Gastroesophageal sphincter (tissue), 4 donors: ENCODE results near the gene PLPPR3. TPM values are rescaled to one million over a fixed set of nuclear protein-coding genes. Genes with fewer than 3 reads are reported as not detected.
A peak's percentile ranks its signal among the peaks of the same experiment; 100 is the strongest.

Experiments used
- ATAC-seq: fragments of 150-250 bp; one replicate; pipeline ENCODE4 v1.9.1; 2016; ENCODE audit warnings: mild to moderate bottlenecking, moderate library complexity
- H3K27ac ChIP-seq, 4 donors: fragments of 200-600 bp; sonication (generic) in 3 of 4; 1 replicate in 3 of 4; 2 replicates in 1 of 4; pipeline ENCODE4 v1.5.1; 2016 to 2019
- H3K27me3 ChIP-seq: fragments of 200-600 bp; sonication (generic); one replicate; pipeline ENCODE4 v1.5.1; 2019
- H3K36me3 ChIP-seq, 2 donors: fragments of 200-600 bp; sonication (generic); one replicate each; pipeline ENCODE4 v1.5.1; 2019; ENCODE audit warnings: control low read depth in 1 of 2
- H3K4me1 ChIP-seq, 3 donors: fragments of 200-600 bp; sonication (generic); 1 replicate in 2 of 3; 2 replicates in 1 of 3; pipeline ENCODE4 v1.5.1; 2016 to 2019; ENCODE audit warnings: control low read depth in 2 of 3
- H3K4me3 ChIP-seq, 2 donors: fragments of 200-600 bp; sonication (generic); one replicate each; pipeline ENCODE4 v1.5.1; 2019; ENCODE audit warnings: mild to moderate bottlenecking in 1 of 2, moderate library complexity in 1 of 2
- H3K9me3 ChIP-seq, 3 donors: fragments of 200-600 bp; sonication (generic); one replicate each; pipeline ENCODE4 v1.5.1; 2017 to 2019; ENCODE audit warnings: control low read depth in 2 of 3
- EP300 ChIP-seq: sonication (generic); formaldehyde crosslinking; IDR thresholded peaks from one replicate; pipeline ENCODE4 v1.6.1; 2017; ENCODE audit warnings: antibody characterized with exemption, mild to moderate bottlenecking
- POLR2A ChIP-seq, 2 donors: fragments of 450-650 bp; IDR thresholded peaks; one replicate each; pipeline ENCODE4 v1.6.1; 2017; ENCODE audit warnings: antibody characterized with exemption in 2 of 2, mild to moderate bottlenecking in 2 of 2, moderate library complexity in 1 of 2
- POLR2AphosphoS5 ChIP-seq: sonication (generic); formaldehyde crosslinking; IDR thresholded peaks from one replicate; pipeline ENCODE4 v1.6.1; 2017; ENCODE audit warnings: antibody characterized with exemption
- WGBS, 2 donors: methylation state at CpG; one replicate each; pipeline ENCODE4 v1.1.5; 2018; ENCODE audit warnings: low coverage in 1 of 2; 5-methylcytosine and 5-hydroxymethylcytosine counted together
- total RNA-seq, 4 donors: library from RNA; depleted of rRNA; stranded (reverse); fragments of >200 nt; gene quantifications; one replicate each; pipeline ENCODE4 v1.1.0, GENCODE V29; 2016
- TF ChIP-seq, protein P1 (sequence below), 4 experiments: fragments of 200-600 bp in 2 of 4; fragments of 450-650 bp in 2 of 4; sonication (generic) in 1 of 4; IDR thresholded peaks; one replicate each; pipeline ENCODE4 v1.5.1; 2017 to 2019; ENCODE audit warnings: antibody characterized with exemption in 4 of 4, mild to moderate bottlenecking in 2 of 4, moderate library complexity in 2 of 4

PLPPR3 gene
- total RNA-seq, 4 donors from 2014 or later, result not detected

DNA sequence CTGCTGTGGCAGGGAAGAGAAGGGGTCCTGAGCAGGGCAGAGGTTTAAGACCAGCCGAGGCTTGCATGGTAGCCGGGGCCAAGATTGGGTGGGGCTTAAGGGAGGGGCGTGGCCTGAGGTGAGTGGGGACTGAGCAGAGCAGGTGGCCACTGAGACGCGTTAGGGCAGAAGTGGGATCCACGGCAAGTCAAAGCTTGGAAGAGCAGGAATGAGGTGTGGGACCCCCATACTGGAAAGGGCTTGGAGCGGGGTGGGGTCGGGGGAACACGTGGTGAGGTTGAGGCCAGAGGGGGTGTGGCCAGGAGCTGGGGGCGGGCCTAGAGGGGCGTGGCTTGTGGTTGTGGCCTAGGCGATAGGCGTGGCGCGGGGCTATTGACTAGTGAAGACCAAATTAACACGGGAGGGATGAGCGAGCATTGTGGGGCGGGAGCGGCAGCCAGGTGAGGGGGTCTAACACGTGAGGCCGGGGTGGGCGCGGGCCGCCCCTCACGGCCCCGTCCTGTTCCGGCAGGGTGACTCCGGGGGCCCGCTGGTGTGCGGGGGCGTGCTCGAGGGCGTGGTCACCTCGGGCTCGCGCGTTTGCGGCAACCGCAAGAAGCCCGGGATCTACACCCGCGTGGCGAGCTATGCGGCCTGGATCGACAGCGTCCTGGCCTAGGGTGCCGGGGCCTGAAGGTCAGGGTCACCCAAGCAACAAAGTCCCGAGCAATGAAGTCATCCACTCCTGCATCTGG, 41.0 kb upstream of the PLPPR3 start:
- peak overlapping the region in 1 of 2 donors; percentile 51 for H3K4me3 ChIP-seq
- H3K4me1 ChIP-seq, result peaks cover 0 to 55% (median 7%) of the 10 kb centered on the region in 3 donors
- H3K9me3 ChIP-seq, result no peaks in the 10 kb centered on the region
- H3K27ac ChIP-seq, result peak overlapping the region in 1 of 4 donors; percentile 45
- peaks cover 55% of the 10 kb centered on the region for H3K27me3 ChIP-seq
- no peak for ATAC-seq
- H3K36me3 ChIP-seq, result peaks cover 0 to 5% of the 10 kb centered on the region in 2 donors
- no peak for TF ChIP-seq POLR2A (IDR thresholded peaks at IDR 0.05)
- no peak for TF ChIP-seq POLR2AphosphoS5
- TF ChIP-seq EP300, result no peak
- TF ChIP-seq, protein P1, sequence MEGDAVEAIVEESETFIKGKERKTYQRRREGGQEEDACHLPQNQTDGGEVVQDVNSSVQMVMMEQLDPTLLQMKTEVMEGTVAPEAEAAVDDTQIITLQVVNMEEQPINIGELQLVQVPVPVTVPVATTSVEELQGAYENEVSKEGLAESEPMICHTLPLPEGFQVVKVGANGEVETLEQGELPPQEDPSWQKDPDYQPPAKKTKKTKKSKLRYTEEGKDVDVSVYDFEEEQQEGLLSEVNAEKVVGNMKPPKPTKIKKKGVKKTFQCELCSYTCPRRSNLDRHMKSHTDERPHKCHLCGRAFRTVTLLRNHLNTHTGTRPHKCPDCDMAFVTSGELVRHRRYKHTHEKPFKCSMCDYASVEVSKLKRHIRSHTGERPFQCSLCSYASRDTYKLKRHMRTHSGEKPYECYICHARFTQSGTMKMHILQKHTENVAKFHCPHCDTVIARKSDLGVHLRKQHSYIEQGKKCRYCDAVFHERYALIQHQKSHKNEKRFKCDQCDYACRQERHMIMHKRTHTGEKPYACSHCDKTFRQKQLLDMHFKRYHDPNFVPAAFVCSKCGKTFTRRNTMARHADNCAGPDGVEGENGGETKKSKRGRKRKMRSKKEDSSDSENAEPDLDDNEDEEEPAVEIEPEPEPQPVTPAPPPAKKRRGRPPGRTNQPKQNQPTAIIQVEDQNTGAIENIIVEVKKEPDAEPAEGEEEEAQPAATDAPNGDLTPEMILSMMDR (IDR thresholded peaks at IDR 0.05), result no peak
- WGBS, 2 donors, result 16 to 45% methylated on average over 4 to 23 of the region's 48 CpGs

DNA sequence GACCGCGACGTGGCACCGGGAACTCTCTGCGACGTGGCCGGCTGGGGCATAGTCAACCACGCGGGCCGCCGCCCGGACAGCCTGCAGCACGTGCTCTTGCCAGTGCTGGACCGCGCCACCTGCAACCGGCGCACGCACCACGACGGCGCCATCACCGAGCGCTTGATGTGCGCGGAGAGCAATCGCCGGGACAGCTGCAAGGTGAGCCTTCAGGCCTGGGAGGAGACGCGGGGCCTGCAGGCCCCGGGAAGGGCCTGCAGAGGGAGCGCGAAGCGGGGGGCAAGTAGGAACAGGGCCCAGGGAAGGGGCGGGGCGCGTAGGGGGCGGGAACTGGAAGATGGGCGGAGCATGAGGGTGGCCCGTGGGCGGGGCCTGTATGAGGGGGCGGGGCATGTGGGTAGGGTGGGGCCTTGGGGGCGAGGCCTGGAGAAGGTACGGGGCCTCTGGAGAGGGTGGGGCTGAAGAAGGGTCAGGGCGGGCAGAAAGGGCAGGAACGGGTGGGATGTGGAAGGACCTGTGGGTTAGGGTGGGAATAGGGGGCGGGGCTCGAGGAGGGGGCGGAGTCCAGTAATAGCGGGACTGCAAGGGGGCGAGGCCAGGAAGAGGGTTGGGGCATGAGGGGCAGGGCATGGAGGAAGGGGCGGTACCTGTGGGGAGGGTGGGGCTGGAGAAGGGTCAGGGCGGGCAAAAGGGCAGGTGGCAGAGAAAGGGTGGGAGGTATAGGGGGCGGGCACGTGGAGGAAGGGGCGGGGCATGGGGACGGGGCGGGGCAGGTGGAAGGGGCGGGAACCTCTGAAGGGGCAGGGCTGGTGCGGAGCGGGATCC, 40.2 kb upstream of the PLPPR3 start:
- H3K36me3 ChIP-seq, result no peaks in the 10 kb centered on the region
- peak overlapping the region in 1 of 2 donors; percentile 51 for H3K4me3 ChIP-seq
- WGBS, 2 donors, result 0% methylated on average over 5 of the region's 60 CpGs; no CpG with 5 or more reads in 1 of the 2 donors
- H3K4me1 ChIP-seq, result peaks cover 0 to 55% (median 7%) of the 10 kb centered on the region in 3 donors
- H3K27me3 ChIP-seq, result peaks cover 62% of the 10 kb centered on the region
- H3K9me3 ChIP-seq, result no peaks in the 10 kb centered on the region
- H3K27ac ChIP-seq, result peak overlapping the region in 1 of 4 donors; percentile 45
- ATAC-seq, result no peak
- TF ChIP-seq, protein P1 (IDR thresholded peaks at IDR 0.05), result no peak

DNA sequence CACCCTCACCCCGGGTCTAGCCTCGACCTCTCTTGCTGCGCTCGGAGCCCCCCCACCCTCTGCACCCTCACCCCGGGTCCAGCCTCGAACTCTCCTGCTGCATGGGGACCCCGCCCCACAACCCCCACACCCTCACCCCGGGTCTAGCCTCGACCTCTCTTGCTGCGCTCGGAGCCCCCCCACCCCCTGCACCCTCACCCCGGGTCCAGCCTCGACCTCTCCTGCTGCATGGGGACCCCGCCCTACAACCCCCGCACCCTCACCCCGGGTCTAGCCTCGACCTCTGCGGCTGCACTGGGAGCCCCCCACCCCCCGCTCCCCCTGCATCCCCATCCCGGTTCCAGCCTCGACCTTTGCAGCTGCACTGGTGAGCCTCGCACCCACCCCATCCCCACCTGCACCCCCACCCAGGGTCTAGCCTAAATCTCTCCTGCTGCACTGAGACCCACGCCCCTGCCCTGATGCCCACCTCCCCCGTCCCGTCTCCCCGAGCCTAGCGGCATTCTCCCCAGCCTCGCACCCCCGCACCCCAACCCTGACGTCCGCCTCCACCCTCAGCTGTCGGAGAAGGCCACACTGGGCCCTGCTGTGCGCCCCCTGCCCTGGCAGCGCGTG, 39.5 kb upstream of the PLPPR3 start:
- no peak for TF ChIP-seq POLR2AphosphoS5
- TF ChIP-seq, protein P1 (IDR thresholded peaks at IDR 0.05), result no peak
- TF ChIP-seq POLR2A (IDR thresholded peaks at IDR 0.05), result no peak
- TF ChIP-seq EP300, result no peak
- peaks cover 0 to 55% (median 7%) of the 10 kb centered on the region in 3 donors for H3K4me1 ChIP-seq
- peak overlapping the region in 1 of 2 donors; percentile 51 for H3K4me3 ChIP-seq
- H3K36me3 ChIP-seq, result no peaks in the 10 kb centered on the region
- no peaks in the 10 kb centered on the region for H3K9me3 ChIP-seq
- ATAC-seq, result no peak
- no CpG with 5 or more reads among the region's 35 CpGs for WGBS, 2 donors
- peaks cover 64% of the 10 kb centered on the region for H3K27me3 ChIP-seq
- peak overlapping the region in 1 of 4 donors; percentile 76 for H3K27ac ChIP-seq

DNA sequence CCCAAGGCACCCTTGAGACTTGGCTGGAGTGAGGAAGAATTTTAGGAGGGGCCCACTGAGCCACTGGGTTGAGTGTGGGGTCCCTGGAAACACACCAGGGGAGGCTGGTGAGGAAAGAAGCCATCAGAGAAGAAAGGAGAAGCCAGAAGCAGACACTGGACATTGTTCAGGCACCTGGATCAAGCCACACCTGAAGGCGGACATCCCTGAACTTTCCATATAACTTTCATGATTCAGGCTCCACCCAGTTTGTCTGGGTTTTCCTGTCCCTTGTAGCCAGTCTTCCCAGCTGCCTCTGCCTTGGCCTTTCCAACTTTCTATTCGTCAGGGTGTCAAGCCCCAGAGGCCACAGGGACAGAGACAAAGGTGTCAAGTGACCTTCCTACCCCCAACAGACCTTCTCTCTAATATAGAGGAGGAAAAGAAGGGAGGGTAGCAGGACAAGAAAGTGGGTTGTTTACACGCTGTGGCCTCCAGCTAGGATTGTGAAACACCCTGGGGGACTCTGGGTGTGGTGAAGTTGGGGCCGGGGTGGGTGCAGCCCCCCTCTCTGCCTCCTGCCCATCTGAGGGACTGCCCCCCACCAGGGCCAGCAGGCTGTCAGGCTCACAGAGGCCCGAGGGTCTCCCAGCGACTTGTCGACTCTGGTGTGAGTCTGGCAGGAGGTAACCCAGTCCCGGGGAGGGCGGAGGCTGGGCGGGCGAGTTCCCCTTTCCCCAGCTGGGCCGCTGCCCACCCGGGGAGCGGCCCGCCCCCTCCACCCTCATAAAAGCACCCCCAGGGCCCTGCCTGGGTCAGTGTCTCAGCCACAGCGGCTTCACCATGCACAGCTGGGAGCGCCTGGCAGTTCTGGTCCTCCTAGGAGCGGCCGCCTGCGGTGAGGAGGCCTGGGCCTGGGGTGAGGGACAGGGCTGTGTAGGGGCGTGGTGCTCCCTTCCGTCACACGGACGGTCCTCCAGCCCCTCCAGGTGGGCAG, 37.4 kb upstream of the PLPPR3 start, which contains the start of gene CFD:
TSS of gene CFD (plus strand) at position 797 of the 976 bp plus-strand sequence. CDS start at position 823, 26 bp downstream.
- Histone ChIP-seq H3K4me3 (peak within 1 kb of the TSS; percentile 10 to 51), H3K36me3 (no peaks in the 10 kb centered on the region), H3K27me3 (peaks cover 82% of the 10 kb centered on the region), H3K9me3 (no peaks in the 10 kb centered on the region), H3K4me1 (peaks cover 0 to 54% (median 7%) of the 10 kb centered on the region in 3 donors), H3K27ac (peak within 1 kb of the TSS in 3 of 4 donors; percentile 62 to 76 (median 68))
- TF ChIP-seq POLR2AphosphoS5, result peak; percentile 37
- peak; percentile 79 to 87 for TF ChIP-seq POLR2A (IDR thresholded peaks at IDR 0.05)
- TF ChIP-seq, protein P1 (IDR thresholded peaks at IDR 0.05), result no peak
- no peak for TF ChIP-seq EP300
- WGBS, 2 donors, result 0 to 20% methylated on average over 1 of the region's 24 CpGs
- peak; percentile 63 for ATAC-seq
